Measurements from ENCODE around the gene ZIC5. TPM values are rescaled to one million over a fixed set of nuclear protein-coding genes. Genes with fewer than 3 reads are reported as not detected.

Gene ZIC5
- 0.97 and 1.9 TPM in 2 replicates for total RNA-seq (2011; cell fraction: chromatin; rRNA removed; ENCODE audit: low replicate concordance)
- total RNA-seq (2011; cell fraction: nucleolus; rRNA removed): 0.79 and 1.0 TPM in 2 replicates
- 1.2 and 1.6 TPM in 2 replicates for total RNA-seq (2011; cell fraction: nucleoplasm; rRNA removed)
- total RNA-seq (2014; rRNA removed) (1.1 and 1.3 TPM in 2 replicates), total RNA-seq (2014; rRNA removed; fragmentation: Illumina TruSeq; extraction: Trizol) (1.1 and 1.2 TPM in 2 replicates), total RNA-seq (2015; rRNA removed; fragmentation: Illumina TruSeq; extraction: Trizol) (1.3 and 1.5 TPM in 2 replicates), total RNA-seq (2021) (2.0 and 2.2 TPM in 2 replicates), polyA plus RNA-seq (2011; rRNA removed) (0.76 and 0.92 TPM in 2 replicates), polyA plus RNA-seq (2014; fragmentation: Illumina TruSeq; extraction: Trizol) (1.3 and 1.8 TPM in 2 replicates), polyA plus RNA-seq (2014; fragmentation: Nextera tagmentation; extraction: Ambion mirVana) (under 1 TPM; 0.57 to 0.73 TPM), polyA plus RNA-seq (2014; rRNA removed) (0.89 and 1.4 TPM in 2 replicates), polyA minus RNA-seq (2011; rRNA and poly(A)+ RNA removed) (0.53 and 0.66 TPM in 2 replicates), Bru-seq, nascent RNA (percentile 64 among the genes with signal in this experiment), BruChase-seq, experiment 1, labeled RNA remaining after a 2-hour chase (percentile 59 among the genes with signal in this experiment), BruChase-seq, experiment 2, labeled RNA remaining after a 6-hour chase (percentile 59 among the genes with signal in this experiment)
- polyA plus RNA-seq (2011; cell fraction: cytosol; rRNA removed): 0.55 and 0.61 TPM in 2 replicates
- polyA plus RNA-seq (2011; cell fraction: nucleus; rRNA removed): 1.2 and 1.7 TPM in 2 replicates
- 0.68 and 0.83 TPM in 2 replicates for polyA plus RNA-seq (2012)
- 0.91 and 1.2 TPM in 2 replicates for polyA minus RNA-seq (2011; cell fraction: cytosol; rRNA and poly(A)+ RNA removed)
- 1.3 and 1.4 TPM in 2 replicates for polyA minus RNA-seq (2011; cell fraction: nucleus; rRNA and poly(A)+ RNA removed)
- long read RNA-seq, experiment 1, full-length matches to known transcripts: 4 of 16 reads
- long read RNA-seq, experiment 1, partial matches to known transcripts: 0 of 16 reads
- long read RNA-seq, experiment 1, other reads (novel, unspliced or antisense): 12 of 16 reads
- long read RNA-seq, experiment 2, partial matches to known transcripts: 0 of 1 reads
- long read RNA-seq, experiment 2, other reads (novel, unspliced or antisense): 1 of 1 reads
- long read RNA-seq, experiment 3: 0 reads

DNA sequence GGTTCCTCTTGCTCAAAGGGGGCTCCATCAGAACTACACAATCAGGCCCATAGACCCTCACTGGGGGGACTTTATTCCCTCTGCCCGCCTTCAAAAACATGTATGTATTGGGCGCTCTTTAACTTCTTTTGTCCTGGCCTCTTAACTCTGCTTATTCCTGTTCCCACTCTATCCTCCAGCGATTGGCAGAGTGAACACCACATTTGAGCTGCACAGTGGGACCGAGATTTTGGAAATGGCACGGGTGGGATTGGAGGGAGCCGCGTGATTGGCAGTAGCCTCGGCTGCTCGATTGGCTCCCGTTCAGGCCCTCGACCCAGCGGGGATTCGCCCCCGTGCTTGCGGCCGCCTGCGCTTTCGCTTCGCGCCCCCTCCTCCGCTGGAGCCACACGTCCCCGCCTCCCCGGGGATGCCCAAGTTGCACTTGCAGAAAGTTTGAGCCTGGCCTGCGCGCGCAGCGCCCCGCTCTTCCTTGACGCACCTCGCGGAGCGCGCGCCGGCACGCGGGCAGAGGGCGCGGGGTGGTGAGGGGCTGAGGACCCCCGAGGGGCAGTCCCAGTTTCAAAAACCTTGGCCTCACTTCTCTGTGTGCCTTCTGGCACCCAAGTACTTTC is at the start of gene ZIC5:
ZIC5 (minus strand) TSS at position 192 of the 614 bp plus-strand sequence; CDS start at position 28, 164 bp downstream.
- Histone ChIP-seq H3K27ac (ENCODE audit: extremely low read depth, low read depth, low read length) (peak within 1 kb of the TSS; percentile 73; the same call in 2 of the 3 replicates), H3K9me3 (replicated peaks; ENCODE audit: control insufficient read depth, insufficient read depth, low read depth, low read length) (no peaks in the 10 kb centered on the region), H3K36me3 (ENCODE audit: control insufficient read depth, insufficient read depth, low read length) (peaks cover 6% of the 10 kb centered on the region; the same call in 1 of the 3 replicates), H3K9me1 (ENCODE audit: control insufficient read depth, insufficient read depth, low read length) (no peaks in the 10 kb centered on the region), H3K4me1 (replicated peaks in 1 of 2; ENCODE audit: control insufficient read depth in 2 of 2, insufficient read depth in 2 of 2, low read length in 2 of 2) (peaks cover 0 to 45% of the 10 kb centered on the region in 2 experiments; a peak in 3 of 5 replicates), H3K79me2 (ENCODE audit: control insufficient read depth, insufficient read depth, low read length) (peaks cover 14% of the 10 kb centered on the region; the same call in 2 of the 3 replicates), H4K20me1 (replicated peaks; ENCODE audit: control insufficient read depth, insufficient read depth, low read length) (no peaks in the 10 kb centered on the region), H3K9ac (ENCODE audit: insufficient read depth in 1 of 2, low read depth in 2 of 2, low read length in 2 of 2) (peak within 1 kb of the TSS; percentile 46 to 90), H3K4me2 (ENCODE audit: insufficient read depth, low read length) (peak within 1 kb of the TSS; percentile 65), H3K4me3 (peak within 1 kb of the TSS; percentile 56), H3K27me3 (ENCODE audit: control insufficient read depth in 2 of 2, insufficient read depth in 2 of 2, low read length in 2 of 2) (no peaks in the 10 kb centered on the region), H2AFZ (ENCODE audit: low read depth, low read length) (peak within 1 kb of the TSS; percentile 79)
- DNase-seq (ENCODE audit: extremely low read depth in 1 of 4, low spot score in 3 of 4): no peak
- 79% methylated on average over 9 of the region's 41 CpGs for WGBS (ENCODE audit: insufficient coverage, low coverage, missing lambda C conversion rate)
- TF ChIP-seq ZBTB7A (IDR thresholded peaks at IDR 0.05; ENCODE audit: borderline replicate concordance, control insufficient read depth, low read depth, low read length) (0 out of 2 replicates have a peak, but pooled peaks have one; percentile 48), ZNF133 (CRISPR knock-in tag; IDR thresholded peaks at IDR 0.05) (no peak), SAFB2 (IDR thresholded peaks at IDR 0.05; ENCODE audit: borderline replicate concordance, low read depth, low read length, severe bottlenecking) (no peak), L3MBTL2 (IDR thresholded peaks at IDR 0.05) (0 out of 2 replicates have a peak, but pooled peaks have one; percentile 2)
- TF ChIP-seq, protein P1, sequence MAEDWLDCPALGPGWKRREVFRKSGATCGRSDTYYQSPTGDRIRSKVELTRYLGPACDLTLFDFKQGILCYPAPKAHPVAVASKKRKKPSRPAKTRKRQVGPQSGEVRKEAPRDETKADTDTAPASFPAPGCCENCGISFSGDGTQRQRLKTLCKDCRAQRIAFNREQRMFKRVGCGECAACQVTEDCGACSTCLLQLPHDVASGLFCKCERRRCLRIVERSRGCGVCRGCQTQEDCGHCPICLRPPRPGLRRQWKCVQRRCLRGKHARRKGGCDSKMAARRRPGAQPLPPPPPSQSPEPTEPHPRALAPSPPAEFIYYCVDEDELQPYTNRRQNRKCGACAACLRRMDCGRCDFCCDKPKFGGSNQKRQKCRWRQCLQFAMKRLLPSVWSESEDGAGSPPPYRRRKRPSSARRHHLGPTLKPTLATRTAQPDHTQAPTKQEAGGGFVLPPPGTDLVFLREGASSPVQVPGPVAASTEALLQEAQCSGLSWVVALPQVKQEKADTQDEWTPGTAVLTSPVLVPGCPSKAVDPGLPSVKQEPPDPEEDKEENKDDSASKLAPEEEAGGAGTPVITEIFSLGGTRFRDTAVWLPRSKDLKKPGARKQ (CRISPR knock-in tag; IDR thresholded peaks at IDR 0.05): 0 out of 2 replicates have a peak, but pooled peaks have one; percentile 32
- TF ChIP-seq, protein P2, sequence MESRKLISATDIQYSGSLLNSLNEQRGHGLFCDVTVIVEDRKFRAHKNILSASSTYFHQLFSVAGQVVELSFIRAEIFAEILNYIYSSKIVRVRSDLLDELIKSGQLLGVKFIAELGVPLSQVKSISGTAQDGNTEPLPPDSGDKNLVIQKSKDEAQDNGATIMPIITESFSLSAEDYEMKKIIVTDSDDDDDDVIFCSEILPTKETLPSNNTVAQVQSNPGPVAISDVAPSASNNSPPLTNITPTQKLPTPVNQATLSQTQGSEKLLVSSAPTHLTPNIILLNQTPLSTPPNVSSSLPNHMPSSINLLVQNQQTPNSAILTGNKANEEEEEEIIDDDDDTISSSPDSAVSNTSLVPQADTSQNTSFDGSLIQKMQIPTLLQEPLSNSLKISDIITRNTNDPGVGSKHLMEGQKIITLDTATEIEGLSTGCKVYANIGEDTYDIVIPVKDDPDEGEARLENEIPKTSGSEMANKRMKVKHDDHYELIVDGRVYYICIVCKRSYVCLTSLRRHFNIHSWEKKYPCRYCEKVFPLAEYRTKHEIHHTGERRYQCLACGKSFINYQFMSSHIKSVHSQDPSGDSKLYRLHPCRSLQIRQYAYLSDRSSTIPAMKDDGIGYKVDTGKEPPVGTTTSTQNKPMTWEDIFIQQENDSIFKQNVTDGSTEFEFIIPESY (CRISPR knock-in tag; IDR thresholded peaks at IDR 0.05): peak; percentile 92
- TSS peak; percentile 68 for BruUV-seq (replicated peaks)
- ATAC-seq: no peak
- intact Hi-C loops (cut with micrococcal nuclease): no loop called here
- CTCF ChIA-PET (ENCODE audit: low intra/inter-chr PET ratio): no interaction called here
- no peak for FAIRE-seq
- in situ Hi-C loops (cut with MboI): no loop called here
- POLR2A ChIA-PET: interaction anchor here (2.7 kb wide), 1 partner anchor 9 kb away, joined by 14 read pairs; the partner anchor contains the start of gene ZIC2

All from K562 (cell line).